PC-3 (cell line): ENCODE results near the gene WNT10A. TPM values are rescaled to one million over a fixed set of nuclear protein-coding genes. Genes with fewer than 3 reads are reported as not detected.

Experiments used
- ATAC-seq: fragments of 200-7000 bp; cut with Tn5 transposase; 2 replicates; pipeline ENCODE4 v1.9.1; 2020; ENCODE audit warnings: mild to moderate bottlenecking, moderate library complexity
- BruUV-seq: library from RNA; stranded (reverse); fragments of 400-500 nt; replicated peaks from 2 replicates; lab custom pipeline; 2021; lab: Mats Ljungman, UMichigan
- CTCF ChIA-PET: fragments of 300-600 bp; sonication (Branson Sonifier 250); formaldehyde crosslinking; loops from one replicate; lab custom pipeline; 2022; ENCODE audit warnings: antibody characterized with exemption; lab: Charles Lee
- POLR2A ChIA-PET: fragments of 300-600 bp; sonication (Branson Sonifier 250); formaldehyde crosslinking; loops from one replicate; lab custom pipeline; 2022; ENCODE audit warnings: antibody characterized with exemption; ENCODE audit not compliant: unreplicated experiment; lab: Charles Lee
- DNase-seq: peaks from one replicate; pipeline ENCODE4 v3.0.0-alpha.2; 2015
- H2AFZ ChIP-seq: fragments of 300-600 bp; sonication (generic); 2 replicates; pipeline ENCODE4 v1.6.0; 2016; ENCODE audit warnings: antibody characterized with exemption, low read length
- H3F3A ChIP-seq: fragments of 300-600 bp; sonication (generic); one replicate; pipeline ENCODE4 v1.6.0; 2017; ENCODE audit warnings: antibody characterized with exemption, low read length, control low read depth, mild to moderate bottlenecking; ENCODE audit not compliant: unreplicated experiment
- H3K27ac ChIP-seq: fragments of 300-600 bp; sonication (generic); 2 replicates; pipeline ENCODE4 v1.5.1; 2016; ENCODE audit warnings: mild to moderate bottlenecking, low read length
- H3K27me3 ChIP-seq: fragments of 300-600 bp; sonication (generic); 2 replicates; pipeline ENCODE4 v1.6.1; 2016; ENCODE audit warnings: low read length, mixed read lengths
- H3K36me3 ChIP-seq: fragments of 300-600 bp; sonication (generic); 2 replicates; pipeline ENCODE4 v1.6.1; 2016; ENCODE audit warnings: low read depth, mixed run types, low read length, mixed read lengths
- H3K4me1 ChIP-seq: fragments of 300-600 bp; sonication (generic); 2 replicates; pipeline ENCODE4 v1.5.1; 2016; ENCODE audit warnings: low read length; ENCODE audit not compliant: insufficient read depth
- H3K4me2 ChIP-seq: fragments of 300-600 bp; sonication (generic); 2 replicates; pipeline ENCODE4 v1.6.0; 2016; ENCODE audit warnings: low read length
- H3K4me3 ChIP-seq: fragments of 300-600 bp; sonication (generic); 2 replicates; pipeline ENCODE4 v1.5.1; 2016; ENCODE audit warnings: mild to moderate bottlenecking, low read length, mixed read lengths
- H3K79me2 ChIP-seq: fragments of 300-600 bp; sonication (generic); 2 replicates; pipeline ENCODE4 v1.6.1; 2017; ENCODE audit warnings: low read length, mixed read lengths
- H3K9ac ChIP-seq: fragments of 300-600 bp; sonication (generic); 2 replicates; pipeline ENCODE4 v1.6.0; 2016; ENCODE audit warnings: mild to moderate bottlenecking, low read length
- H3K9me2 ChIP-seq: fragments of 300-600 bp; sonication (generic); replicated peaks from 2 replicates; pipeline ENCODE4 v1.6.1; 2016; ENCODE audit warnings: mixed run types, low read length, mixed read lengths
- H3K9me3 ChIP-seq: fragments of 300-600 bp; sonication (generic); 2 replicates; pipeline ENCODE4 v1.6.1; 2016; ENCODE audit warnings: low read length, mixed read lengths
- H4K20me1 ChIP-seq: fragments of 300-600 bp; sonication (generic); 2 replicates; pipeline ENCODE4 v1.6.1; 2016; ENCODE audit warnings: low read length, mixed read lengths
- EZH2 ChIP-seq: fragments of 300-600 bp; sonication (generic); IDR thresholded peaks from one replicate; pipeline ENCODE4 v1.6.1; 2017; ENCODE audit warnings: antibody characterized with exemption, mild to moderate bottlenecking, low read length; ENCODE audit not compliant: unreplicated experiment
- EZH2phosphoT487 ChIP-seq: fragments of 300-600 bp; sonication (generic); IDR thresholded peaks from 2 replicates; pipeline ENCODE4 v1.6.1; 2018; ENCODE audit warnings: mild to moderate bottlenecking, antibody characterized with exemption, low read length, borderline replicate concordance
- intact Hi-C: fragments of 100-400 bp; cut with micrococcal nuclease; formaldehyde crosslinking; loops from 2 replicates; pipeline ENCODE4 v1.9.0; 2023
- total RNA-seq: library from RNA; depleted of rRNA; stranded (reverse); fragments of >200 nt; gene quantifications from 2 replicates; pipeline ENCODE4 v1.2.3, GENCODE V29; 2014
- TF ChIP-seq, protein P1 (sequence below): fragments of 300-600 bp; sonication (generic); conservative IDR thresholded peaks from 2 replicates; pipeline ENCODE4 v1.5.1; 2017; ENCODE audit warnings: antibody characterized with exemption, low read depth, mild to moderate bottlenecking, low read length

Gene WNT10A
- total RNA-seq, 1 experiment from 2014 or later: 0.40 TPM

DNA sequence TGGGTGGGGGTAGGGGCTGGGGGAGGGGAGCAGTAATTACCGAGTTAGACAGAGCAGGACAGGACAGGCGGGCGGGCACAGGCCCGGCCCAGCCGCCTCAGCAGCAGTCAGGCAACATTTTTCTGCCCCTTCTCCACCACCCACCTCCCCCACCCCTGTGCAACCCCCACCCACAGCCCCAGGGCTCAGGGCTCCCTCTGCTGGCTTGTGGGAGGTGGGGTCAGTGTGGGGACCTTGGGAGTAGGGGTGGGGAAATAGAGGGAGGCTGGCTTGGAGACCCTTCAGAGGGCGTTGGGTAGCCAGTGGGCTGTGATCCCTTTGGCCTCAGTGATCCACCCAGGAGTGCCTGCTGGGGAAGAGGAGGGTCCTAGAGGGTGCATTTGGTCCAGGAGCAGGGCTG lies 14.7 kb upstream of the WNT10A start:
- H3K4me3 ChIP-seq: no peak overlapping the region
- no peaks in the 10 kb centered on the region for H3F3A ChIP-seq
- DNase-seq (no peak), ATAC-seq (no peak)
- H3K36me3 ChIP-seq: no peaks in the 10 kb centered on the region
- H3K9ac ChIP-seq: no peak overlapping the region
- H3K9me3 ChIP-seq: no peaks in the 10 kb centered on the region
- intact Hi-C loops: no loop called here
- H3K27me3 ChIP-seq: peaks cover 5% of the 10 kb centered on the region
- POLR2A ChIA-PET: no interaction called here
- H3K4me2 ChIP-seq: no peak overlapping the region
- no peak overlapping the region for H3K27ac ChIP-seq
- H2AFZ ChIP-seq: no peak overlapping the region
- BruUV-seq: no TSS peak
- TF ChIP-seq EZH2phosphoT487 (no peak), EZH2 (no peak)
- TF ChIP-seq, protein P1, sequence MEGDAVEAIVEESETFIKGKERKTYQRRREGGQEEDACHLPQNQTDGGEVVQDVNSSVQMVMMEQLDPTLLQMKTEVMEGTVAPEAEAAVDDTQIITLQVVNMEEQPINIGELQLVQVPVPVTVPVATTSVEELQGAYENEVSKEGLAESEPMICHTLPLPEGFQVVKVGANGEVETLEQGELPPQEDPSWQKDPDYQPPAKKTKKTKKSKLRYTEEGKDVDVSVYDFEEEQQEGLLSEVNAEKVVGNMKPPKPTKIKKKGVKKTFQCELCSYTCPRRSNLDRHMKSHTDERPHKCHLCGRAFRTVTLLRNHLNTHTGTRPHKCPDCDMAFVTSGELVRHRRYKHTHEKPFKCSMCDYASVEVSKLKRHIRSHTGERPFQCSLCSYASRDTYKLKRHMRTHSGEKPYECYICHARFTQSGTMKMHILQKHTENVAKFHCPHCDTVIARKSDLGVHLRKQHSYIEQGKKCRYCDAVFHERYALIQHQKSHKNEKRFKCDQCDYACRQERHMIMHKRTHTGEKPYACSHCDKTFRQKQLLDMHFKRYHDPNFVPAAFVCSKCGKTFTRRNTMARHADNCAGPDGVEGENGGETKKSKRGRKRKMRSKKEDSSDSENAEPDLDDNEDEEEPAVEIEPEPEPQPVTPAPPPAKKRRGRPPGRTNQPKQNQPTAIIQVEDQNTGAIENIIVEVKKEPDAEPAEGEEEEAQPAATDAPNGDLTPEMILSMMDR: no peak
- no peaks in the 10 kb centered on the region for H3K9me2 ChIP-seq
- no peaks in the 10 kb centered on the region for H4K20me1 ChIP-seq
- no peaks in the 10 kb centered on the region for H3K4me1 ChIP-seq
- no peaks in the 10 kb centered on the region for H3K79me2 ChIP-seq
- CTCF ChIA-PET: no interaction called here

DNA sequence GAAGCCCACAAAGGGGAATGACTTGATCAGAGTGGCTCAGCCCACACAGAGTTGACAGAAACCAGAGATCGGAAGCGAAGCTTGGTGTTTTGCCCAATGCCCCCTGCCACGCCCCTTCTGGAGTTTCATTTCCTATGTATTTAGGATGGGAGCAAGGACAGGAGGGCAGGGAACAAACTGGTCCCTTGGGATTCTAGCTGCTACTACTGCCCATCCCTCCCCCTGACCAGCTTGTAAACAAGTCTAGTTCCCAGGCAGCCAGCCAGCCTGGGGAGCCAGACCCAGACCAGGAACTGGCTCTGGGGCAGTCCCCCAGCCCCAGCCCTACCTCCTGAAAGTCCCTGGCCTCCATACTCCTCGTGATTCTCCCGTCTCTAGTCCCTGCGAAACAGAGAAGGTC lies 12.8 kb upstream of the WNT10A start:
- POLR2A ChIA-PET: no interaction called here
- intact Hi-C loops: no loop called here

DNA sequence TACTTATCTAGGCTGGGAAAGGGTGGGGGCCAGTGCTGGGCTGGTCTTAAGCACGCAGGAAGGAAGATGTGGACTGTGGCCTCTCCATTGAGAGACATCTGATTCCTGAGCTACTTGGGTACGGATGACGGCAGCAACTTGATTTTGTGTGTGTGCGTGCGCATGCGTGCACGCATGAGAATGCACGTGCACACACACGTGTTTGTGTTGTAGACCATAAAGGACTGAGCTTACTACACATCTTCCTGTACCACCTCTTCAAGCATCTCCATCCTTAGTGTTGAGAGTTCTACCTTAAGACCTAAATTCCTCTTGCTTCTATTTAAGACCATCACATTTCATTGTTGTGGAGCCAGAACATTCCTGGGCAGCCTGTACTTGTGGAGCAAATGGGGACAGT lies 11.6 kb upstream of the WNT10A start:
- ChIA-PET POLR2A (no interaction called here), CTCF (no interaction called here)
- H2AFZ ChIP-seq: no peak overlapping the region
- H3K4me3 ChIP-seq: no peak overlapping the region
- no peaks in the 10 kb centered on the region for H4K20me1 ChIP-seq
- H3K27ac ChIP-seq: no peak overlapping the region
- H3F3A ChIP-seq: no peaks in the 10 kb centered on the region
- no peaks in the 10 kb centered on the region for H3K9me2 ChIP-seq
- H3K4me2 ChIP-seq: no peak overlapping the region
- no peak overlapping the region for H3K9ac ChIP-seq
- no peak for ATAC-seq
- no peaks in the 10 kb centered on the region for H3K27me3 ChIP-seq
- no peak for DNase-seq
- TF ChIP-seq, protein P1: no peak
- H3K4me1 ChIP-seq: no peaks in the 10 kb centered on the region
- H3K9me3 ChIP-seq: no peaks in the 10 kb centered on the region
- H3K79me2 ChIP-seq: no peaks in the 10 kb centered on the region
- no TSS peak for BruUV-seq
- intact Hi-C loops: no loop called here
- H3K36me3 ChIP-seq: no peaks in the 10 kb centered on the region

More for the DNA sequence above, 12.8 kb upstream of the WNT10A start:
- H3K9me2 ChIP-seq: no peaks in the 10 kb centered on the region
- no peaks in the 10 kb centered on the region for H3K9me3 ChIP-seq
- H3K9ac ChIP-seq: no peak overlapping the region
- no peaks in the 10 kb centered on the region for H4K20me1 ChIP-seq
- no peak; the same call in 1 of the 2 replicates for ATAC-seq
- no peak for DNase-seq
- TF ChIP-seq EZH2phosphoT487 (no peak), EZH2 (no peak)
- TF ChIP-seq, protein P1: no peak
- no peaks in the 10 kb centered on the region for H3K79me2 ChIP-seq
- no TSS peak for BruUV-seq
- no peak overlapping the region for H3K27ac ChIP-seq
- no peak overlapping the region for H3K4me3 ChIP-seq
- no peaks in the 10 kb centered on the region for H3K4me1 ChIP-seq
- H3K27me3 ChIP-seq: no peaks in the 10 kb centered on the region
- no peak overlapping the region for H3K4me2 ChIP-seq
- H2AFZ ChIP-seq: no peak overlapping the region
- no peaks in the 10 kb centered on the region for H3F3A ChIP-seq
- CTCF ChIA-PET: no interaction called here
- no peaks in the 10 kb centered on the region for H3K36me3 ChIP-seq
